Measurements from ENCODE around the gene CXCR4. TPM values are rescaled to one million over a fixed set of nuclear protein-coding genes. Genes with fewer than 3 reads are reported as not detected.

Gene CXCR4
- total and polyA plus RNA-seq, 2 experiments from 2014 or later, result 2.1 TPM

DNA sequence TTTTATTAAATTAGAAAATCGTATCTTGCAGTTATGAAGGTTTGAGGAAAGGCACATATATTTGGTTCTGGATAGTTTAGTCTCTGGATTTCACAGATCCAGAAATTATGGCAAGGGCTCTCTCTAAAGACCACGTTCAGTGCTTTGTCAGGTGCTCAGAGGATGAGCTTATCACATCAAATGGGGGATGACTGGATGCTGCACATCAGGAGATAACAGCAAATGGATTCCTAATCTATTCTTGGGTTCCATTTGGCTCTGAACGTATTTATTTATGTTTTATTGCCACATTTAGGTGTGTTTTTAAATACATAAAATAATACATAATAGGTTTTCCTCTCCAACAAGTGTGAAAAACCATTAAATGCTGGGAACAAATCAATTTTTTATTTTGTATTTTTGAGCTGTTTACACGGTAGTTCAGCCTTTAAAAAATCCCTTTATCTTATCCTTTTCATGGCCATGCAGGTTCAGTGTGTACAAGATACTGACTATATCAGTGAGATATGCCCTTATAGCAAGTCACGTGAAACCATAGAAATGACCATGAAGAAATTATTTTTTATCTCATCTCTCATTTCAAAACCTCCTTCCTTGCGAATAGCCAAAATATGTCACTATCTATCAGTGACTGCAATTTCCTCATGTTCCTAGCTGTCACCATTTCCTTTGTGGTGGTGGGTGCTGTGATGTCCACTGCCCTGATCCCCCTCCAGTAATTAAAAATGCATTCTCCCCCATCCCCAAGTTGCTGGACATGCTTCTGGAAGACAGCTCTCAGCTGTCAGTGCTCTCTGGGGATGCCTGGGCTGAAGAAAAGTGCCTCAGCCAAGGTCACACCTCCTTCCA, 25.9 kb upstream of the CXCR4 start:
- H3K4me3 Mint-ChIP-seq, result no peak overlapping the region
- Histone ChIP-seq H3K9me2 (ENCODE audit: insufficient read depth) (peaks cover 4% of the 10 kb centered on the region; the same call in 1 of the 2 replicates), H4K20me1 (replicated peaks; ENCODE audit: insufficient read depth) (no peaks in the 10 kb centered on the region), H3K4me3 (no peak overlapping the region), H3K79me2 (replicated peaks; ENCODE audit: insufficient read depth) (no peaks in the 10 kb centered on the region), H3F3A (replicated peaks; ENCODE audit: low read depth) (no peaks in the 10 kb centered on the region), H3K27ac (ENCODE audit: low read depth) (no peak overlapping the region), H2AFZ (no peak overlapping the region), H3K27me3 (ENCODE audit: insufficient read depth) (no peaks in the 10 kb centered on the region), H3K36me3 (ENCODE audit: insufficient read depth) (no peaks in the 10 kb centered on the region), H3K4me1 (ENCODE audit: insufficient read depth) (no peaks in the 10 kb centered on the region), H3K4me2 (no peak overlapping the region)
- ATAC-seq (no peak), DNase-seq (ENCODE audit: low spot score) (no peak)
- no peaks in the 10 kb centered on the region for H3K9me3 Mint-ChIP-seq
- TF ChIP-seq, protein P1, sequence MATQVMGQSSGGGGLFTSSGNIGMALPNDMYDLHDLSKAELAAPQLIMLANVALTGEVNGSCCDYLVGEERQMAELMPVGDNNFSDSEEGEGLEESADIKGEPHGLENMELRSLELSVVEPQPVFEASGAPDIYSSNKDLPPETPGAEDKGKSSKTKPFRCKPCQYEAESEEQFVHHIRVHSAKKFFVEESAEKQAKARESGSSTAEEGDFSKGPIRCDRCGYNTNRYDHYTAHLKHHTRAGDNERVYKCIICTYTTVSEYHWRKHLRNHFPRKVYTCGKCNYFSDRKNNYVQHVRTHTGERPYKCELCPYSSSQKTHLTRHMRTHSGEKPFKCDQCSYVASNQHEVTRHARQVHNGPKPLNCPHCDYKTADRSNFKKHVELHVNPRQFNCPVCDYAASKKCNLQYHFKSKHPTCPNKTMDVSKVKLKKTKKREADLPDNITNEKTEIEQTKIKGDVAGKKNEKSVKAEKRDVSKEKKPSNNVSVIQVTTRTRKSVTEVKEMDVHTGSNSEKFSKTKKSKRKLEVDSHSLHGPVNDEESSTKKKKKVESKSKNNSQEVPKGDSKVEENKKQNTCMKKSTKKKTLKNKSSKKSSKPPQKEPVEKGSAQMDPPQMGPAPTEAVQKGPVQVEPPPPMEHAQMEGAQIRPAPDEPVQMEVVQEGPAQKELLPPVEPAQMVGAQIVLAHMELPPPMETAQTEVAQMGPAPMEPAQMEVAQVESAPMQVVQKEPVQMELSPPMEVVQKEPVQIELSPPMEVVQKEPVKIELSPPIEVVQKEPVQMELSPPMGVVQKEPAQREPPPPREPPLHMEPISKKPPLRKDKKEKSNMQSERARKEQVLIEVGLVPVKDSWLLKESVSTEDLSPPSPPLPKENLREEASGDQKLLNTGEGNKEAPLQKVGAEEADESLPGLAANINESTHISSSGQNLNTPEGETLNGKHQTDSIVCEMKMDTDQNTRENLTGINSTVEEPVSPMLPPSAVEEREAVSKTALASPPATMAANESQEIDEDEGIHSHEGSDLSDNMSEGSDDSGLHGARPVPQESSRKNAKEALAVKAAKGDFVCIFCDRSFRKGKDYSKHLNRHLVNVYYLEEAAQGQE (IDR thresholded peaks at IDR 0.05; ENCODE audit: unreplicated experiment), result no peak
- TF ChIP-seq, protein P2, sequence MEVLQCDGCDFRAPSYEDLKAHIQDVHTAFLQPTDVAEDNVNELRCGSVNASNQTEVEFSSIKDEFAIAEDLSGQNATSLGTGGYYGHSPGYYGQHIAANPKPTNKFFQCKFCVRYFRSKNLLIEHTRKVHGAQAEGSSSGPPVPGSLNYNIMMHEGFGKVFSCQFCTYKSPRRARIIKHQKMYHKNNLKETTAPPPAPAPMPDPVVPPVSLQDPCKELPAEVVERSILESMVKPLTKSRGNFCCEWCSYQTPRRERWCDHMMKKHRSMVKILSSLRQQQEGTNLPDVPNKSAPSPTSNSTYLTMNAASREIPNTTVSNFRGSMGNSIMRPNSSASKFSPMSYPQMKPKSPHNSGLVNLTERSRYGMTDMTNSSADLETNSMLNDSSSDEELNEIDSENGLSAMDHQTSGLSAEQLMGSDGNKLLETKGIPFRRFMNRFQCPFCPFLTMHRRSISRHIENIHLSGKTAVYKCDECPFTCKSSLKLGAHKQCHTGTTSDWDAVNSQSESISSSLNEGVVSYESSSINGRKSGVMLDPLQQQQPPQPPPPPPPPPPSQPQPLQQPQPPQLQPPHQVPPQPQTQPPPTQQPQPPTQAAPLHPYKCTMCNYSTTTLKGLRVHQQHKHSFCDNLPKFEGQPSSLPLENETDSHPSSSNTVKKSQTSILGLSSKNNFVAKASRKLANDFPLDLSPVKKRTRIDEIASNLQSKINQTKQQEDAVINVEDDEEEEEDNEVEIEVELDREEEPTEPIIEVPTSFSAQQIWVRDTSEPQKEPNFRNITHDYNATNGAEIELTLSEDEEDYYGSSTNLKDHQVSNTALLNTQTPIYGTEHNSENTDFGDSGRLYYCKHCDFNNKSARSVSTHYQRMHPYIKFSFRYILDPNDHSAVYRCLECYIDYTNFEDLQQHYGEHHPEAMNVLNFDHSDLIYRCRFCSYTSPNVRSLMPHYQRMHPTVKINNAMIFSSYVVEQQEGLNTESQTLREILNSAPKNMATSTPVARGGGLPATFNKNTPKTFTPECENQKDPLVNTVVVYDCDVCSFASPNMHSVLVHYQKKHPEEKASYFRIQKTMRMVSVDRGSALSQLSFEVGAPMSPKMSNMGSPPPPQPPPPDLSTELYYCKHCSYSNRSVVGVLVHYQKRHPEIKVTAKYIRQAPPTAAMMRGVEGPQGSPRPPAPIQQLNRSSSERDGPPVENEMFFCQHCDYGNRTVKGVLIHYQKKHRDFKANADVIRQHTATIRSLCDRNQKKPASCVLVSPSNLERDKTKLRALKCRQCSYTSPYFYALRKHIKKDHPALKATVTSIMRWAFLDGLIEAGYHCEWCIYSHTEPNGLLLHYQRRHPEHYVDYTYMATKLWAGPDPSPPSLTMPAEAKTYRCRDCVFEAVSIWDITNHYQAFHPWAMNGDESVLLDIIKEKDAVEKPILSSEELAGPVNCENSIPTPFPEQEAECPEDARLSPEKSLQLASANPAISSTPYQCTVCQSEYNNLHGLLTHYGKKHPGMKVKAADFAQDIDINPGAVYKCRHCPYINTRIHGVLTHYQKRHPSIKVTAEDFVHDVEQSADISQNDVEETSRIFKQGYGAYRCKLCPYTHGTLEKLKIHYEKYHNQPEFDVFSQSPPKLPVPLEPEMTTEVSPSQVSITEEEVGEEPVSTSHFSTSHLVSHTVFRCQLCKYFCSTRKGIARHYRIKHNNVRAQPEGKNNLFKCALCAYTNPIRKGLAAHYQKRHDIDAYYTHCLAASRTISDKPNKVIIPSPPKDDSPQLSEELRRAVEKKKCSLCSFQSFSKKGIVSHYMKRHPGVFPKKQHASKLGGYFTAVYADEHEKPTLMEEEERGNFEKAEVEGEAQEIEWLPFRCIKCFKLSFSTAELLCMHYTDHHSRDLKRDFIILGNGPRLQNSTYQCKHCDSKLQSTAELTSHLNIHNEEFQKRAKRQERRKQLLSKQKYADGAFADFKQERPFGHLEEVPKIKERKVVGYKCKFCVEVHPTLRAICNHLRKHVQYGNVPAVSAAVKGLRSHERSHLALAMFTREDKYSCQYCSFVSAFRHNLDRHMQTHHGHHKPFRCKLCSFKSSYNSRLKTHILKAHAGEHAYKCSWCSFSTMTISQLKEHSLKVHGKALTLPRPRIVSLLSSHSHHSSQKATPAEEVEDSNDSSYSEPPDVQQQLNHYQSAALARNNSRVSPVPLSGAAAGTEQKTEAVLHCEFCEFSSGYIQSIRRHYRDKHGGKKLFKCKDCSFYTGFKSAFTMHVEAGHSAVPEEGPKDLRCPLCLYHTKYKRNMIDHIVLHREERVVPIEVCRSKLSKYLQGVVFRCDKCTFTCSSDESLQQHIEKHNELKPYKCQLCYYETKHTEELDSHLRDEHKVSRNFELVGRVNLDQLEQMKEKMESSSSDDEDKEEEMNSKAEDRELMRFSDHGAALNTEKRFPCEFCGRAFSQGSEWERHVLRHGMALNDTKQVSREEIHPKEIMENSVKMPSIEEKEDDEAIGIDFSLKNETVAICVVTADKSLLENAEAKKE (CRISPR knock-in tag; IDR thresholded peaks at IDR 0.05), result no peak
- no peak for TF ChIP-seq STAT1 (IDR thresholded peaks at IDR 0.05; ENCODE audit: unreplicated experiment)
- no peak for TF ChIP-seq CREB1 (CRISPR knock-in tag; IDR thresholded peaks at IDR 0.05; ENCODE audit: low read depth)
- TF ChIP-seq POLR2AphosphoS5 (IDR thresholded peaks at IDR 0.05; ENCODE audit: low read depth), result no peak
- no peak for TF ChIP-seq EZH2phosphoT487 (IDR thresholded peaks at IDR 0.05; ENCODE audit: unreplicated experiment)
- TF ChIP-seq JUNB (IDR thresholded peaks at IDR 0.05; ENCODE audit: unreplicated experiment), result no peak
- TF ChIP-seq ZNF114 (CRISPR knock-in tag; IDR thresholded peaks at IDR 0.05), result no peak
- TF ChIP-seq, protein P3, sequence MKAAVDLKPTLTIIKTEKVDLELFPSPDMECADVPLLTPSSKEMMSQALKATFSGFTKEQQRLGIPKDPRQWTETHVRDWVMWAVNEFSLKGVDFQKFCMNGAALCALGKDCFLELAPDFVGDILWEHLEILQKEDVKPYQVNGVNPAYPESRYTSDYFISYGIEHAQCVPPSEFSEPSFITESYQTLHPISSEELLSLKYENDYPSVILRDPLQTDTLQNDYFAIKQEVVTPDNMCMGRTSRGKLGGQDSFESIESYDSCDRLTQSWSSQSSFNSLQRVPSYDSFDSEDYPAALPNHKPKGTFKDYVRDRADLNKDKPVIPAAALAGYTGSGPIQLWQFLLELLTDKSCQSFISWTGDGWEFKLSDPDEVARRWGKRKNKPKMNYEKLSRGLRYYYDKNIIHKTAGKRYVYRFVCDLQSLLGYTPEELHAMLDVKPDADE (IDR thresholded peaks at IDR 0.05), result no peak
- TF ChIP-seq ZNF331 (CRISPR knock-in tag; IDR thresholded peaks at IDR 0.05; ENCODE audit: low read depth), result no peak
- TF ChIP-seq, protein P4, sequence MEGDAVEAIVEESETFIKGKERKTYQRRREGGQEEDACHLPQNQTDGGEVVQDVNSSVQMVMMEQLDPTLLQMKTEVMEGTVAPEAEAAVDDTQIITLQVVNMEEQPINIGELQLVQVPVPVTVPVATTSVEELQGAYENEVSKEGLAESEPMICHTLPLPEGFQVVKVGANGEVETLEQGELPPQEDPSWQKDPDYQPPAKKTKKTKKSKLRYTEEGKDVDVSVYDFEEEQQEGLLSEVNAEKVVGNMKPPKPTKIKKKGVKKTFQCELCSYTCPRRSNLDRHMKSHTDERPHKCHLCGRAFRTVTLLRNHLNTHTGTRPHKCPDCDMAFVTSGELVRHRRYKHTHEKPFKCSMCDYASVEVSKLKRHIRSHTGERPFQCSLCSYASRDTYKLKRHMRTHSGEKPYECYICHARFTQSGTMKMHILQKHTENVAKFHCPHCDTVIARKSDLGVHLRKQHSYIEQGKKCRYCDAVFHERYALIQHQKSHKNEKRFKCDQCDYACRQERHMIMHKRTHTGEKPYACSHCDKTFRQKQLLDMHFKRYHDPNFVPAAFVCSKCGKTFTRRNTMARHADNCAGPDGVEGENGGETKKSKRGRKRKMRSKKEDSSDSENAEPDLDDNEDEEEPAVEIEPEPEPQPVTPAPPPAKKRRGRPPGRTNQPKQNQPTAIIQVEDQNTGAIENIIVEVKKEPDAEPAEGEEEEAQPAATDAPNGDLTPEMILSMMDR (conservative IDR thresholded peaks at IDR 0.05; ENCODE audit: low read depth in 2 of 2), result no peak
- no peak for TF ChIP-seq EZH2 (IDR thresholded peaks at IDR 0.05; ENCODE audit: low read depth, unreplicated experiment)
- no peak for TF ChIP-seq NANOG (IDR thresholded peaks at IDR 0.05; ENCODE audit: borderline replicate concordance)
- H3K4me1 Mint-ChIP-seq, result peaks cover 5% of the 10 kb centered on the region
- no peaks in the 10 kb centered on the region for H3K36me3 Mint-ChIP-seq (ENCODE audit: low read depth)
- H3K27me3 Mint-ChIP-seq (ENCODE audit: insufficient read depth, low read depth, poor library complexity), result no peaks in the 10 kb centered on the region
- no peak overlapping the region for H3K27ac Mint-ChIP-seq
